ENCODE data around the gene CYB5R3.
"Not testable (repeated sequence)": the region's sequence is repeated elsewhere in the genome, so short reads cannot be mapped to it uniquely, and the experiment has no call there.

Gene CYB5R3

DNA sequence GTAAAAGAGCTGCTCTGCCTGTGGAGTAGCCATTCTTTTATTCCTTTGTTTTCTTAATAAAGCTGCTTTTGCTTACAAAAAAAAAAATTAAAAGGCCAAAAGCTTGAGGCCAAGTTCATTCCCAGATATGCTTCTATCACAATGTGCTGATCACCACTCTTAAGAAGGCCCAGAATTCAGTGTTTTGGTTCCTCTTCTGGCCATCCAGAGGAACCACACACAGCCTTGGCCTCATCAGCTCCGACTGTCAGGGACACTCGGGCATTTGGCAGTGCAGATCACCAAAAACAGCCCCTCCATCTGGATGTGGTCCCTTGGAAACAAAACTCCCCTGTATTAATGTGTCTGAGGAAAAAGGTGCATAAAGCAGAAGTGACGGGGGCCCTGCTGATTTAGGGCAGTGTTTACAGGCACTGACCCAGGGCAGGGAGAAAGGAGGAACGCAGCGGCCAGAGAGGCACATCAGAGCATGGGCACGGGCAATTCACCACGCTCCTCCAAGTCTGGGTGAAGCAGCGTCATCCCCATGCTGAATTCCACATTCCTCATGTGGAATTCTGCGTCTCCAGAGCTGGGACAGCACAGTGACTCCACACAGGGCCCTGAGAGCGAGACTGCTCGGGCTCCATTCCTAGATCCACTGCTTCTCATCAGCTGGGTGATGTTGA is 52.2 kb downstream of the CYB5R3 start:
- DNase-seq (ENCODE audit: low spot score): no peak

DNA sequence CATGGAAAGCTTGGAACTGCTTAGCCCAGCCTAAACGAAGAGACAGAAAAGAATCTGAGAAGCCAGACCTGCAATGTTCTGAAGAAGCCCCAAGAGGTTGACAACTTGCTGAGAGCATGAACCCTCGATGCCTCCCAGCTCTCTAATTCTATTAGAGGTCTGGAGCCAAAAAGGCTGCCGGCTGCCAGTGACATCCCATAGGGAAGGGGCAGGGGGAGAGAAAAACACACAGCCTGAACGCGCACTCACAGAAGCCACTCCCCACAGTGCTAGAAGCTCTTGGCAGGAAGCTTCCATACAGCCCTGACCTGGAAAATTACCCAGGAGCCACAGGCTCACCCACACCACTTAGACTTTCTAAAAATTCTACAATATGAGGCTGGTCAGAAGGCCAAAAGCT is 52.9 kb downstream of the CYB5R3 start:
- DNase-seq (ENCODE audit: low spot score): no peak

DNA sequence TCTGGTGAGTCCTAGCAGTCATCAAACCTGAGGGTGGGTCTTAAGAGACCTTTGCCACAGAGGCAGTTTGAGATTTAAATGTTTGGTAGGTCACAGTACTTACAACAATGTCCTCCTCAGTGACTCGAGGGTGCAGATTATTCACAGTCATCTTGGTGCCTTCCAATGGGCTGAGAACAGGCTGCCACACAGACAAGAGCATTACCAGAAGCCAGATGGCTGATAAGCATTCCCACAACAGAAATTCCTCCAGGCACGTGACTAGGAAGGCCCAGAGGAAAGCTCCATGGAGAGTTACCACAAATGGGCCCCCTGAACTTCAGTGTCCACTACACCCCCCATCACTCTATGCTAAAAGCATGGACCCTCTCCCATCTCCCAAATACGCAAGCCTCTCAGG is 53.8 kb downstream of the CYB5R3 start:
- DNase-seq (ENCODE audit: low spot score): no peak

DNA sequence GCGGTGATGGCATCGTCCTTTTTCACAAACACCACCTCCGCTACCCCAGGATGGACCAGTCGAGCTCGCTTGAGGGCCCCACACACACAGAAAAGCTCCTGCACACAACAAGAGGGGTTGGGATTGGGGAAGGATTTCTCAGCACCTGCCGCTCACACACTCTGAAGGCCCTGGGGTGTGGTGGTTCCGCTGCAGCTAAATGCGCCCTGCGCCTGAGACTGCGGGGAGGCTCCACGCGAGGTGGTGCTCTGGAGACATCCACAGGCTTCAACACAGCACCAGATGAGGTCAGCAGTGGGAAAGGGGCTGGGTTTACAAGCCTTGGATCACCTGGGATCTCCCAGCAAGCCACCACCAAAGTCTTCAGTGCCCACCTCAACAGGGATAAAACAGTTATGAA is 57.2 kb downstream of the CYB5R3 start:
- no peak for DNase-seq (ENCODE audit: low spot score)

DNA sequence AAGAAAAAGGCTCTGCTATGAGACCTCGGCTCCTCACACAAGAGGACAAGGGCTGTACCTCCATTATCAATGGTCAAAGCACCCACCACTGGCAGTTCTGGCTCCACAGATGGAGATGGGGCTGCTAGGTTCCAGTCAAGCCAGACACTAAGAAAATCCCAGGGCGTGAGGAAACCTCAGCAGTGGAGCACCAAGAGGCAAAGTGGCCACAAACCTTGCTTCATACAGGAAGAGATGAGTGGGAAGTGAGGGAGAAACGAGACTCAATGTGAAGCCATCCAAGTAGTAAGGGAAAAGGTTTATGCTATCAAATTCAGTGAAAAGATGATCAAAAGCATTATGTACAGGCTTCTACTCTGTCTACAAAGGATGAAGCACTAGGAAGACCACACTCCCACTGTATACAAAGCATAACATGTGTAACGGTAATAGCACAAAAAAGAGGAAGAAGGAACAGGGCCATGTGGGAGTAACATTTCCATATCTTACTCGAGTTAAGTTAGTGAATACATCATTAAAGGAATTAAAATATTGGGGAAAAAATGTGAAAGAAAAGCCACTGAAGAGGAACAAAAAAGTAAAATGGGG is 61.5 kb downstream of the CYB5R3 start:
- DNase-seq (ENCODE audit: low spot score): no peak

DNA sequence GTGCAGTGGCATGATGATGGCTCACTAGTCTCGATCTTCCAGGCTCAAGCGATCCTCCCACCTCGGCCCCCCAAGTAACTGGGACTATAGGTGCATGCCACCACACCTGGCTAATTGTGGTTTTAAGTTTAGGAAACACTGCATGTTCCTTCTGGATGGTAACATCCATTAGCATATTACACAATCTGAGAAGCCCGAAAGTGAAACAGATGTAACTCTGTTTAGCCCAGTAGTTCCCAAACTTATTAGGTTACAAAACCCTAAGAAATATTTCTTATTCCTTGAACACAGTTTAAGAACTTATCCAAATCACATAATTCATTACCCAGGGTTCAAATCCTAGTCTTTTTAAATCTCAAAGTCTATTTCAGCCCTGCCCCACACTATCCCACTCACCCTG is 62.8 kb downstream of the CYB5R3 start:
- DNase-seq (ENCODE audit: low spot score): no peak

DNA sequence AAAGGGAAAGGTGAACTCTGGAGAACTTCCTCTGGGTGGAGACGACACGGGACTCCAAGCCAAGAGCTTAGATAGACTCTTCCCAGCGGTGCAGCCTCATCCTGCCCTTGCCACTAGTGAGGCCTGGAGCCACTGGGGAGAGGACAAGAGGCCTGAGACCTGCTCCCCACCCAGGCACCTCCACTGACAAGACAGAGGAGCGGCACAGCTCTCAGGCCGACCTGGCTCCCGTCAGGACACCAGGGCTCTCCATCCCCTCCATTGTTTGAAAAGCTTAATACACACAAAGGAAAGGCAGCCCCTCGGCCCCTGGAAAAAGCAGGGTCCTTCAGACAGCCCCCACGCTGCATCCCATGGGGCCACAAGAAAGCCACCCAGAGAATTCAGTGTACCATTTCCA is 64.1 kb downstream of the CYB5R3 start:
- no peak for DNase-seq (ENCODE audit: low spot score)

DNA sequence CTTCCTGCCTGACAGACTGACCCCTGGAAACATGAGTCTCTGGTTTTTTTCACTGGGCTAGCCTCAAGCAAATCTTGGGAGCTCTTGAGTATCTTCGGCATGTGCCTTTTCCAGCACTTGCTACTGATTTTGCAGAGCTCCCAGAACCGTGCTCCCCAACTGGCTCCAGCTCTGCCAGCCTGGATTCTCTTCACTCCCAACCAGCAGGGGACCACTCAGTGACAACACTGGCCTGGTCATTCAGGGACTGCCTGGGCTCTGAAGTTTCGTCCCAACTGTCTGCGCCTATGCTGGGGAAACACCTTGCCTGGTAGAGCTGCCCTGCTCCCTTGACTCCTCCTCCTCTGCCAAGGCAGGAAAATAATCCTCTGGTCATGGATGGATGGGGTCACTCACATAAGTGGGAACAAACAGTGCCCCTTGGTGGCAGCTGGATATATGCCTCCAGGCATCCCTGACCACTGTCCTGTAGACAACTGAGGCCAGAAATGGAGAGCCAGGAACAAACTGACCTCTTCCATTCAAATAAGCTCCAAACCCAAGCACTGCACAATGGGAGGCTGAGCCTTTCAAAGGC is 64.7 kb downstream of the CYB5R3 start:
- DNase-seq (ENCODE audit: low spot score): no peak

DNA sequence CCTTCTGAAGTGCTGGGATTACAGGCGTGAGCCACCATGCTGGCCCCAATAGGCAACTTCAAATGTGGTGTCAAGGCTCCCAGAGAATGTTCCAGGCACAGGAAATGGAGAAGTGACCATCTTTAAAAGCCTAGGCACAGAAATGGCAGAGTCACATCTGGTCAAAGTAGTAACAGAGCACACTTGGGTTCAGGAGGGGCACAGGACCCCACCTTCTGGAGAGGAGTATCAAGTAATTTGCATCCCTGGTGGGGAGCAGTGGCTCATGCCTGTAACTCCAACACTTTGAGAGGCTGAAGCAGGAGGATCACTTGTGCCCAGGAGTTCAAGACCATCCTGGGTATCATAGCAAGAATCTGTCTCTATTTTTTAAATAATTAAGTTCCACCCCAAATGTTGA is 66.2 kb downstream of the CYB5R3 start:
- DNase-seq (ENCODE audit: low spot score): no peak

DNA sequence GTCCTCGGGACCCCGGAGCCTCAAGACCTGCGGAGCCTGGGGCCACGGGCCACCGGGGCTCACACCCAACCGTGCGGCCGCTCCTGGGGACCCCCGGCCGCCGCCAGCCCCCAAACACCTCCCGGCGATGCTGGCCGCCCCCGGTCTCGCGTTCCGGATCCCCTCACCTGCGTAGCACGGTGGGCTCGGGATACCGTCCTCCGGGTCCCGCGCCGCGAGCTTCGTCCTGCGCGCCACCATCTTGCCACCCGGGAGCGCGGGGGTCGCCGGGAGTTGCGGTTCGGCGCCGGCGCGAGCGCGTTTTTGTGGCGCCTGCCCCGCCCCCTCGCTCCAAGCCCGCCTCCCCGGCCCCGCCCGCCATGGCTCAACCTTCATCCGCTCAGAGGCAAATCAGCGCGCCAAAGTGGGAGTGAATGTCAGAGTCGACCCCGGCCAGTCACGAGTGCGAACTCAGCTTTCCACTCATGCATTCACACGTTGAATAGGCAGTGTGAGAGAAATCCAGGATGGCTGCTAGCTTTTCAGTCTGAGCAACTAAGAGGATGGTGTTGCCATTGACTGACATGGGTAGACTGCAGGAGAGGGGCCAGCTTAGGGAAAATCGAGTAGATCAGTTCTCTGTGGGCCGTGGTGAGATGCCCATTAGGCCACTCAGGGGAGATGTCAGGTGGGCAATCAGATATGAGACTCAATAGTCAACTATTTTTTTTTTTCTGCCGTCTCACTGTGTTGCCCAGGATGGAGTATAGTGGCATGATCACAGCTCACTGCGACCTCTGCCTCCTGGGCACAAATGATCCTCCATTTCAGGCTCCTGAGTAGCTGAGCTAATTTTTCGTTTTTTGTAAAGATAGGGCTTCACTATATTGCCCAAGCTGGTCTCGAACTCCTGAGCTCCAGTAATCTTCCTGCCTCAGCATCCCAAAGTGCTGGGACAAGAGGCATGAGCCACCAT is 67.2 kb downstream of the CYB5R3 start:
- peak; percentile 87 for DNase-seq (ENCODE audit: low spot score)

DNA sequence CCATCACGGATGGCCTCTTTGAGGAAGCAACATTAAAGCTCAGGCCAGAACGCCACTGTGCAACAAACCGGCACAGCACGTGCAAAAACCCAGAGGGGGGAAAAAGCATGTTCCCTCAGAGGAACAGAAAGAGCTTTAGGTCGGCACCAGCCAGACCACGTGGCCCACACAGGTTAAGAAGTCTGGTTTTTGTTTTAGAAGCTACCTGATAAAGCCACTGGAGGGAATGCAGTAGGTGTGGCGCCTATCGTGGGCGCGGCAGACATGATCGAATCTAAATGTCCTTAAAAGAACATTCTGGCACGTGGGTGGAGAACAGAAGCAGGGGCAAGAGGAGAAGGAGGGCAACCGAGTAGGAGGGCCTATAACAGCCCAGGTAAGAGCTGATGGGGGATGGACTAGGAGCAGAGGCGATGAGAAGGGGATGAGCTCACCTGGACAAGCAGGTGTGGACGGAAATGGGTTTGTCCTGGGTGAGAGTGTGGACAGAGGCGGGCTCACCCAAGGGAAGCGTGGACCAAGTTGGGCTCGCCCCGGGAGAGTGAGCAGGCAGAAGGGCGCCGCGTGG is 67.9 kb downstream of the CYB5R3 start:
- DNase-seq (ENCODE audit: low spot score): not testable (repeated sequence)

DNA sequence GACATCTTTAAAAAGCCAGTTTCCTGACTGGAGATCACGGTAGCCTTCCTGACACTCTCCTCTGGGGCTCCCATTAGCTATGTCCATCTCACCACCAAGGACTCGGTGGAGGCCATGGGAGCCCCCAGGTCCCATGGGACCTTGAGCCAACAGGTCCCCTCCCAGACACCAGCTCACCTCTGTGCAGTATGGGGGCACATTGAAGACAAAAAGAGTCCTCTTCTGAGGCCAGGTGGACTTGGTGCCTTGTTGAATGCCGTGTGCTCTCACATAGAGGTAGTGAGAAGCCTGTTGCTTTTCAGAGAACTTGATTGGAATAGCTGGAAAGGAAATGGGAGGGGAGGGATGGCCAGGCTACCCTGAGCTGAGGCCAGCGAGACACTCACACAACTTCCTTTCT is 69.2 kb downstream of the CYB5R3 start:
- DNase-seq (ENCODE audit: low spot score): not testable (repeated sequence)

DNA sequence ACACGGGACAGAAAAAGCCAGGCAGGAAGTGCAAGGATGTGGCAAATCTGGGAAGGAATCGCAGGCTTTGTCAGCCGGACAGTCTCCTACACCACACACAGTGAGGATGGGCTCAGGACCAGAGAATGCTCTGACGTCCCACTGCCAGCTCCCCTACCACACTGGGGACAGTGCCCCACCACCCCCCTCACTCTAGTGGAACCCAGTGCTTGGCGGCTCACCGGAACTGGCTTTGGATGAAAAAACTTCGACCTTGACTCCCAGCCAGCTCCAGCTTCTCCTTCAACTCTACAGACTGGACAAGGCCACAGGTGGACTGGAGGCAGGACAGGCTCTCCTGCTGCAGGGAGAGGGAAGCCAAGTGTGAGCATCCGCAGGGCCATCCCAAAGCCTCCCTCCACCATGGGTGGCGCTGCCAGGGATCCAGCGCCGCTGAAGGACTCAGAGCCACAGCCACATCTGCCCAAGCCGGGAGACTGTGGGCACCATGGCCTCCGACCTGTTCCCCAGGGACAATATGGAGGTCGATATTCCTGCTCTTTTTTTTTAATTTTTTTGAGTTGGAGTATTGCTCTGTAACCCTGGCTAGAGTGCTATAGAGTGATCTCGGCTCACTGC is 71.5 kb downstream of the CYB5R3 start:
- no peak for DNase-seq (ENCODE audit: low spot score)

DNA sequence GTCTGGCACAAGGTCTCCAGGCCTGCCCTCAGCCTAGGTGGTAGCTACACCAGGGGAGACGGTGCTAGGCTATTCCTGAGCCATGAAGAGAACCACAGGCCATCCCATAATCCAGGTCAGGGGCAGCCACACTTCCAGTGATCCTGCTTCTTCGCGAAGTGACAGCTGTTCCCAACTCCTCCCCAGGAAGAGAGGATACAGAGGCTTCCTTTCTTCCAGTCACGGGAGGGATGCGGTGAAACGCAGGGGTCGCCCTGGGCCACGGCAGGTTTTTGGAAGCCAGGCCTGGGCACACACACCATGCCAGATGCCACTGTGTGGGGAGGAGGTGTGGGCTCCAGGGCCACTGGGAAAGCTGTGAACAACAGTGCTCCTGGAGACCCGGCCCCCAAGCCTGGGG is 72.1 kb downstream of the CYB5R3 start:
- DNase-seq (ENCODE audit: low spot score): not testable (repeated sequence)

DNA sequence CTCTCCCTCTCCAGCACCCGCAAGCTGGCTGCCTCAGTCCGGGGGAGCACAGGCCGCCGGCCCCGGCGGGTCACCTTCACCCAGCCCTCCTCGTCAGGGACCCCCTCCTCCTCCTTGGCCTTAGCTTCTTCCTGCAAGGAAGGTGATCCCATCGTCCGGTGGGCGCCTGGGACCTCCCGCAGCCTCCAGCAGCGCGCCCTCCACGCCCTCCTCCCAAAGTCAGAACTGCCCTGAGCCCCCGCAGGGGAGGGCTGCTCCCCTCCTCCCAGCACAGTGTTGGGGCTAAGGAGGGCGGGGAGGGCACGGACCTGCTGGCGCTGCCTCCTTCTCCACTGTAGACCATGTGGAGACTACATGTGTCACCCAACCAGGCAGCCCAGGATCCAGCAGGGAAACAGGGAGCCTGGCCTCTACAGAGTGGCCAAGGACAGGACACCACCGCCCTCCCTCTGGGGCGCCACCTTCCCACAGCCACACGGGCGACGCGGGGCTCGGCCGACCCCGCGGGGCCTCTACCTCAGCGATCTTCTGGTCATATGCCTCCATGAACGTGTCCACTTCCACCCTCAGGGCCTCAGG is 73.1 kb downstream of the CYB5R3 start:
- not testable (repeated sequence) for DNase-seq (ENCODE audit: low spot score)

DNA sequence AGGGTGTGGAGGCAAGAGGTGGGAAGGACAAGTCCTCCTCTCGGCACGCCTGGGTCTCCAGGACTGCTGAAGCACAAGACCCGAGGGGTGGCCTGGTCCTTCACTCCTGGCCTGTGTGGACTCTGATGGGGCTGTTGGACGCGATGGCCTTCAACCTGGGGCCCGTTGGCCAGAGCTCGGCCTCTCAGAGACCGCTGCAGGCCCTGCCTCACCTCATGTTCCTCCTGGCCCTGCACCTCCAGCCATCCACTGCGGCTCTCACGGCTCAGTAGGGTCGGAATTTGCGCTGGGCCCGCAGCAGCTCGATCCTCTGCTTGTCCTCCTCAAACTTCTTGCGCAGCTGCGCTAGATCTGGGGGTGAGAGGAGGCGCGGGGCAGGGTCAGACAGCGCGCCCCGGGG is 74.7 kb downstream of the CYB5R3 start:
- DNase-seq (ENCODE audit: low spot score): not testable (repeated sequence)

DNA sequence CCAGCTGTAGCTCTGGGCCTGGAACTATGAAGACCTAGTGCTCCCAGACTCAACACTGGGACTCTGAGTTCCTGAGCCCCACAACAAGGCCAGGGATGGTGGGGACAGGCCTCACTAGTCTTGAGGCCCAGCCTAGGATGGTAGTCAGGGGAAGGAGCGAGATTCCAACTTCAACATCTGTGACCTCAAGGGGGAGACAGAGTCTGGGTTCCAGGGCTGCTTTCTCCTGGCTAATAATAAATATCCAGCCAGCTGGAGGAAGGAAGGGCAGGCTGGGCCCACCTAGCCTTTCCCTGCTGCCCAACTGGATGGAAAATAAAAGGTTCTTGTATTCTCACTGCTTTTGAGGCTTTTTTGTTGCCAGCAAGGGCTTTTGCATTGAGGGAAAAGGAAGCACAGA is 75.1 kb downstream of the CYB5R3 start:
- not testable (repeated sequence) for DNase-seq (ENCODE audit: low spot score)

DNA sequence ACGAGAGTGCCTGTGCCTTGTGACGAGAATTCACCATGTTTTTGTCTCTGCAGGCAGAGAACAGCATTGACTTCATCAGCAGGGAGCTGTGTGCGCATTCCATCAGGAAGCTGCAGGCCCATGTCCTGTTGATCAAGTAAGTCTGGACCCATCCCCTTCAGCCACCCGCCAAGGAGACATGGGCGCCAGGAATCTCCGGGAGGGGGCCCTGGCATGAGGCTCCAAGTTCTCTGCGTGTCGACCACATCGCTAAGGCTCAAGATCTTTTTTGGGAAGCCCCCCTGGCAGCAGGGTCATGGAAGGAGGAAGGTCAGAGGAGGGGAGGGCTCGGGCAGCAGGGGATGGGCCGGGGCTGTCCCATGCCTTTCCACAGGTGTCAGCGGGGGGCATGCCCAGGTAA is 78.1 kb downstream of the CYB5R3 start:
- not testable (repeated sequence) for DNase-seq (ENCODE audit: low spot score)

DNA sequence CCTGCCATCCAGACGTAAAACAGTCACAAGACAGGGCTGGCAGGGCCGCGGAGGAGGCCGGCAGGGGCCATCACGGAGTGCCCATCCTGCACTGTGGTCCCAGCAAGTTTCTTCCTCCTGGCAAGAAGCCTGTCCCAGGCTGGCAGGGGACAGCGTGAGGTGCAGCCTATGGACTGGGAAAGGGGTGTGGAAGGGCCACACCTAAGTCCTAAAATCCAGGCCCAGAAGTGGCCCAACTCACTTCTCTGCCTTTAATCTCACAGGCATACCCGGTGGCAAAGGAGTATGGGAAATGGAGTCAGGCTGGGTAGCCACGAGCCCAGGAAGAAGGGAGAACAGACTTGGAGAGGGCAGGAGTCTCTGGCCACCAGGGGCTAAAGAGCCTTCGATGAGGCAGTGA is 78.6 kb downstream of the CYB5R3 start:
- not testable (repeated sequence) for DNase-seq (ENCODE audit: low spot score)

DNA sequence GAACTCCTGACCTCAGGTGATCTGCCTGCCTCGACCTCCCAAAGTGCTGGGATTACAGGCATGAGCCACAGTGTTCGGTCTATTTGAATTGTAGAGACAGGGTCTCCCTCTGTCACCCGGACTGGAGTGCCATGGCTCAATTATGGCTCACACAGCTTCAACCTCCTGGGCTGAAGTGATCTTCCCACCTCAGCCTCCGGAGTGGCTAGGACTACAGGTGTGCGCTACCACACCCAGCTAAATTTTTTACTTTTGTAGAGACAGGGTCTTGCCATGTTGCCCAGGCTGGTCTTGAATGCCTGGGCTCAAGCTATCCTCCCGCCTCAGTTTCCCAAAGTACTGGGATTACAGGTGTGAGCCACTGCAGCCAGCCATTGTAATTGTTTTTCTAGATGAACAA is 81.2 kb downstream of the CYB5R3 start:
- not testable (repeated sequence) for DNase-seq (ENCODE audit: low spot score)

All from NAMALWA (cell line).